GM12874 (cell line): ENCODE results near the gene C10orf90.

Experiments
- CTCF ChIP-seq: IDR thresholded peaks from 2 replicates; pipeline ENCODE4 v1.5.1; 2011; ENCODE audit warnings: low read depth, mild to moderate bottlenecking, control low read depth, low read length, moderate library complexity; ENCODE audit not compliant: insufficient read depth

Gene C10orf90

GRCh38 chr10:126650161-126650560 is 20.3 kb downstream of the C10orf90 start:
- TF ChIP-seq CTCF: no peak

- TF ChIP-seq CTCF: no peak
Observed at GRCh38 chr10:126647116-126647515, 23.4 kb downstream of the C10orf90 start.

- no peak for TF ChIP-seq CTCF
Observed at GRCh38 chr10:126646110-126646509, 24.4 kb downstream of the C10orf90 start.

DNA sequence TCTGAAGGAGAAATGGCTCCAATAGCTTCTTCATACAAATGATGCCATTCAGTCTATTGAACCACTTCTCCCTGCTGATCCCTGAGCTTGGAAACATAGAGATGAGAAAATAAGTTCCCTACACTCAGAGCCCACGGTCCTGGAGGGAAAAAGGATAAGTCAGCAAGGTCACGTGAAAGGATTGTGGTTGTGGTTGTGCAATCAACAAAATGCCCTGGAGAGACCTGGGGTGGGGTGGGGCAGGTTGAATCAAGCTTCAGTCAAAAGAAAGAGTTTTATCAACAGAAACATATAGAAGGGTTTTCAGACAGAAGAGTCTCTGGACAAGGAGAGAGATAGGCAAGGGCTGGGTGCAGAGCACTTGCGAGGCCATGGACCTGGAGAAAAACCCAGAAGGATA is 30.1 kb downstream of the C10orf90 start:
- TF ChIP-seq CTCF: no peak

DNA sequence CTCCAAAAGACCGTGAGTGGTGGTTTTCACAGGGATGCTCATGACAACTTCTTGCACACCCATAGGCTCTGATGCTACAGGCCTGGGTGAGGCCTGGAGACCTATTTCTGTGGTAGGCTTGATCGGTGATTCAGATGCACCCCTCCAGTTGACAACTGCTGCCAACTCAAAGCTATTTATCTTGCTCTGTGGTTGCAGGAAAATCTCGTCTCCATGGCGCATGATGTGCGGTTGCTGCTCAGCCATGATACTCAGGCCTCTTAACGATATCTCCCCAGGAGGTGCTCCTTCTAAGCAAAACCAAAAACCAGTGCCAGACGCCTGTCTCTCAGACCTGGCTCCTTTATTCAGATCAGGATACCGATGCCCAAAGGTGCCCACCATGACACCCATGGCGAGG is 31.4 kb downstream of the C10orf90 start:
- no peak for TF ChIP-seq CTCF

- TF ChIP-seq CTCF: no peak
Observed at GRCh38 chr10:126638542-126638941, 32.0 kb downstream of the C10orf90 start.

DNA sequence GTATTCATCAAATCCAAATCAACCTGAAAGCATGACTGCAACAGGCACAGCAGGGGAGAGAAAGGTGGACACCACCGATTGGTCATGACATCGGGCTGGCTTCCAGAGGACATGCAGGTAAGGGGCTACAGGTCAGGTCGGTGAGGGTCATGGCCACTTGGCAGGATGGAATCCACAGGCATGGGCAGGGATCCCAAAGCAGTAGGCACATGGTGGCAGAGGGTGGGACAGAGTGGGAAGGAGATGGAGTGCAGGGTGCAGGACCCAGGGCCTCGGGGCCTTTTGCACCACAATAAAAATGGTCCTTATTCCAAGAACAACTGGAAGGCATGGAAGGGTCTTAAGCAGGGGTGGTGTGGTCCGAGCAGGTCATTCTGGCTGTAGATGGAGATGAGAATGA is 33.0 kb downstream of the C10orf90 start:
- TF ChIP-seq CTCF: no peak

DNA sequence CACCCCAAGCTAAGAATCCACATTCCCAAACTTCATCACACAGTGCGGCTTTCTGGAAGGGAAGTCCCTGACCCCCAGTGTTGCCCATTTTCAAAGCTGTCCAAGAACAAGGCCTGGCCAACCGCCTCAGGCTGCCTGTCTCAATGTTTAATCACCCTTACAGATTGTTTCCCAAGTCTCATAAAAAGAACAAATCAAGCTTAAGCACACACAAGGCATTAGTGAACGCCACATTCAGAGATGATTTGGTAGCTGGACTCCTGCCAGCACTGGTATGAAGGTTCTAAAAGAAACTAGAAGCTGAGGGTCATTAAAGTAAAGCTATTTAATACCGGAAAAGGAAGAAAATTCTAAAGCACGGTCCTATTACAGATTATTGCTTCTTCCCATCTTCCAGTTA is 35.6 kb downstream of the C10orf90 start:
- TF ChIP-seq CTCF: no peak
